GM21390 (cell line): Measurements from ENCODE around the gene BFSP2.

Experiments
- ATAC-seq: cut with Tn5 transposase; IDR thresholded peaks from one replicate; pipeline ENCODE4 v1.9.1; 2021; ENCODE audit not compliant: unreplicated experiment

BFSP2 gene, protein sequence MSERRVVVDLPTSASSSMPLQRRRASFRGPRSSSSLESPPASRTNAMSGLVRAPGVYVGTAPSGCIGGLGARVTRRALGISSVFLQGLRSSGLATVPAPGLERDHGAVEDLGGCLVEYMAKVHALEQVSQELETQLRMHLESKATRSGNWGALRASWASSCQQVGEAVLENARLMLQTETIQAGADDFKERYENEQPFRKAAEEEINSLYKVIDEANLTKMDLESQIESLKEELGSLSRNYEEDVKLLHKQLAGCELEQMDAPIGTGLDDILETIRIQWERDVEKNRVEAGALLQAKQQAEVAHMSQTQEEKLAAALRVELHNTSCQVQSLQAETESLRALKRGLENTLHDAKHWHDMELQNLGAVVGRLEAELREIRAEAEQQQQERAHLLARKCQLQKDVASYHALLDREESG

GRCh38 chr3:133400006-133400515 is at the start of gene BFSP2:
Gene BFSP2 (plus strand): TSS chr3:133400056. CDS start chr3:133400084, 28 bp downstream.
- no peak for ATAC-seq

DNA sequence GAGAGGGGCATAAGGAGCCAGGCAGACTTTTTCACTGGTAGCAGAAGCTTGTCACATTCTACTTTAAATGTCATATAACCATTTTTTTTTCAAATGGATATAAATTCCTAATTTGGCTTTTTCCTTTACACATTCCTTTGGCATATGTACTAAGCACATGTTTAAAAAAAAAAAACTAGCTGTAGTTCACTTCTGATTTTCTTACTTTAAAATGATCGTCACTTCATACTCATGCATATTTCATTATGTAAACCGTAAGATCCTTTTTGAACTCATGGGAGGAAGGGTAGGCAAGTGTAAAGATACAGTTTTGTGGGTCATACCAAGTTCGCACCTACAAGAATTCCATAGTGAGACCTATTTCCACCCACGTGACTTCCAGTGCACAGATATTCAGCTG is 45.1 kb upstream of the BFSP2 start:
- ATAC-seq: no peak

DNA sequence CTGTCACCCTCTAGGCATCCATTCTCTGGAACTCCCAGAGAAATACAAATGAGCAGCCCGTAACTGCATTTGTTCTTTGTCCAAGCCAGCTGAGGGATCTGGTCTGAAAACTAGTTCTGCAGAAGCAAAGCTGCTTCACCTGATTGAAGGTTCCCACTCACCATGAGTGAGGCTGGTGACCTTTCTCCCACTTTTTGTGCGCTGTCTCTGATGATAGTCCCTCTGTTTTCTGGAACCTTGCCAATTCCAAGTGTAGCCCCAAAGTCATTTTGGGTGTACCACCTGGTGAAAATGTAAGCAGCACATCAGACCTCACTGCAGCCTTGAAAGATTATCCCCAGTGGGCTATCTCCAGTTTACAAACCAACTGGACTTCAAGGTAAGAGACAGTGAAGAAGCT is 39.4 kb upstream of the BFSP2 start:
- no peak for ATAC-seq

- no peak for ATAC-seq
Measured at GRCh38 chr3:133361011-133361410, 38.8 kb upstream of the BFSP2 start.

- no peak for ATAC-seq
Measured at GRCh38 chr3:133361435-133361834, 38.4 kb upstream of the BFSP2 start.

- ATAC-seq: no peak
Measured at GRCh38 chr3:133362539-133362938, 37.3 kb upstream of the BFSP2 start.

- ATAC-seq: no peak
Measured at GRCh38 chr3:133364704-133365103, 35.2 kb upstream of the BFSP2 start.

DNA sequence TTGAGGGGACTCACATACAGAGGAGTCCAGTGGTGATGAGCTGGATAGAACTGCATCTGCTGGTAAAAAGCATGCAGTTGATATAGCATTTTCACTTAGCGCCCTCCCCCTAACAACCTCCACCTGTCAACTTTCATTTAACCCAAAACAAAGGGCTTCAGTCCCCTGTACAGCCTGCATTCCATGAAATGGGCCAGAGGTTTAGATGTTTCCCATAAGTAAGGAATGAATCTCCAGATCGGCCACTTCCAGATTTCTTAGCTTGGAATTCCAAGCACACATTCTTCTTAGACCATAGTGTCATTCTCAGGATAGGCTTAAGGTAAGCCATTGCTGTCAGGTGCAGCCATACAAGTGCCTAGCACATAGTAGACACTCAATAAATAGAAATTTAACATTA is 32.9 kb upstream of the BFSP2 start:
- no peak for ATAC-seq

DNA sequence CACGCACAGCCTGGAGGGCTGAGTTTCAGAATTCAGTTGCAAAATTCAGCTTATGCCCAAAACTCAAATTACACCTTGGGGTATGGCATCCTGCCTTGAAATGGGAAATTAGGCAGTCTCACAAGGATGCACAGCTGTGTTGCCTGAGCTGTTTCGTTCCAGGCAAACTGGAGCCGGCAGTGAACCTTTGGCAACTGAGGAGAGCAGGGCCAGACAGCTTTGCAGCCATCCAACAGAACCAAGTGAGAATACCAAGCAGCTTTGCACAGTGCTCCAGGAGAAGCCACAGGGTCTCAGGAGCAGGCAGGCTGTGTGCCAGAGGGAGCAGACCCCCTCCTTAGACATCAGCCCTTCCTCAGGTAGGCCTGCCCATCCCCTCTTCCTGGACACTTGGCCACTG is 32.5 kb upstream of the BFSP2 start:
- ATAC-seq: no peak

GRCh38 chr3:133367956-133368355 is 31.9 kb upstream of the BFSP2 start:
- no peak for ATAC-seq

GRCh38 chr3:133368371-133369067 is 31.3 kb upstream of the BFSP2 start:
- no peak for ATAC-seq

DNA sequence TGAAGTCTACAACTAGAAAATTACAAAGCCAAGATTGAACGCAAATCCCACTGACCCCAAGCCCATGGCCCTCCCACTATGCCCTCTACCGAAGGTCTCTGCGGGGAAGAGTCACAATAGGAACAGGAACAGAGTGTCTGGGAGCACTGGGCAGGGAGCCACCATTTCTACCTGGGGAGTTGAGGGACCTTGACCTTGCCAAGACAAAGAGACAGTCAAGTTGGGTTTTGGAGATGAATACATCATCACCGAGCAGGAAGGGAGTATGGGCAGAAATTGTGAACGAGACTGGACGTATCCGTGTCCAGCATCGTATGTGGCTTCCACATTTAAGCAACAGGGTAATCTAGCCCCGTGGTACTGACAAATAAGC is 30.8 kb upstream of the BFSP2 start:
- ATAC-seq: no peak

DNA sequence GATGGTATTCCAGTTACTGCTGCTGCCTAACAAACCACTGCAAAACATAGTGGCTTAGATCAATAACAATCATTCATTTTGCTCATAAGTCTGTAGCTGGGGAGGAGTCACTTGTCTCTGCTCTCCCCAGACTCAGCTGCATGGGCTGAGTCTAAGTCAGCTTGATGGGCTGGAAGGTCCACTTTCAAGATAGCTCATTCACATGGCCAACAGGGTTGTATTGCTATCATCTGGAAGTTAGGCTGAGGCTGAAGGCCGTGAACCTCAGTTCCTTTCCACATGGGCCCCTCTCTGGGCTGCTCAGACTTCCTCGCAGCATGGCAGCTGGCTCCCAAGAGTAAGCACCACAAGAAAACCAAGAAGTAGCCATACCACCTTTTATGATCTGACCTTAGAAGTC is 28.7 kb upstream of the BFSP2 start:
- no peak for ATAC-seq

- no peak for ATAC-seq
Measured at GRCh38 chr3:133371676-133372075, 28.2 kb upstream of the BFSP2 start.

- ATAC-seq: no peak
Measured at GRCh38 chr3:133374708-133375402, 25.0 kb upstream of the BFSP2 start.

GRCh38 chr3:133375403-133375745 is 24.5 kb upstream of the BFSP2 start:
- ATAC-seq: no peak

- no peak for ATAC-seq
Measured at GRCh38 chr3:133376810-133377209, 23.0 kb upstream of the BFSP2 start.

GRCh38 chr3:133377396-133377795 is 22.5 kb upstream of the BFSP2 start:
- ATAC-seq: no peak

- no peak for ATAC-seq
Measured at GRCh38 chr3:133379926-133380325, 19.9 kb upstream of the BFSP2 start.

DNA sequence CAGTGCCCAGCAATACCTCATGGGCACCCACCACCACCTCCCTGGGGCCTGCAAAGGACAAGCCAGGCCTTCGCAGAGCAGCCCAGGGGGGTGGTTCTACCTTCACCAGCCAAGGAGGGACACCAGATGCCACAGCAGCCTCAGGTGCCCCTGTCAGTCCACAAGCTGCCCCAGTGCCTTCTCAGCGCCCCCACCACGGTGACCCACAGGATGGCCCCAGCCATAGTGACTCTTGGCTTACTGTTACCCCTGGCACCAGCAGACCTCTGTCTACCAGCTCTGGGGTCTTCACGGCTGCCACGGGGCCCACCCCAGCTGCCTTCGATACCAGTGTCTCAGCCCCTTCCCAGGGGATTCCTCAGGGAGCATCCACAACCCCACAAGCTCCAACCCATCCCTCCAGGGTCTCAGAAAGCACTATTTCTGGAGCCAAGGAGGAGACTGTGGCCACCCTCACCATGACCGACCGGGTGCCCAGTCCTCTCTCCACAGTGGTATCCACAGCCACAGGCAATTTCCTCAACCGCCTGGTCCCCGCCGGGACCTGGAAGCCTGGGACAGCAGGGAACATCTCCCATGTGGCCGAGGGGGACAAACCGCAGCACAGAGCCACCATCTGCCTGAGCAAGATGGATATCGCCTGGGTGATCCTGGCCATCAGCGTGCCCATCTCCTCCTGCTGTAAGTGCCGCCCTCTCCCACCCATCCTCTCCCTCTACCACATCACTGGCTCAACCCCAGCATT is 19.2 kb upstream of the BFSP2 start:
- ATAC-seq: no peak
